NT2/D1 (cell line): ENCODE results near the gene NAALADL2.

ENCODE experiments used
- SUZ12 ChIP-seq: IDR thresholded peaks from 2 replicates; pipeline ENCODE4 v1.6.1; 2011; ENCODE audit not compliant: insufficient read length, insufficient read depth; ENCODE audit errors: extremely low read depth
- YY1 ChIP-seq: IDR thresholded peaks from 2 replicates; pipeline ENCODE4 v1.6.1; 2011; ENCODE audit not compliant: insufficient read length, insufficient read depth

DNA sequence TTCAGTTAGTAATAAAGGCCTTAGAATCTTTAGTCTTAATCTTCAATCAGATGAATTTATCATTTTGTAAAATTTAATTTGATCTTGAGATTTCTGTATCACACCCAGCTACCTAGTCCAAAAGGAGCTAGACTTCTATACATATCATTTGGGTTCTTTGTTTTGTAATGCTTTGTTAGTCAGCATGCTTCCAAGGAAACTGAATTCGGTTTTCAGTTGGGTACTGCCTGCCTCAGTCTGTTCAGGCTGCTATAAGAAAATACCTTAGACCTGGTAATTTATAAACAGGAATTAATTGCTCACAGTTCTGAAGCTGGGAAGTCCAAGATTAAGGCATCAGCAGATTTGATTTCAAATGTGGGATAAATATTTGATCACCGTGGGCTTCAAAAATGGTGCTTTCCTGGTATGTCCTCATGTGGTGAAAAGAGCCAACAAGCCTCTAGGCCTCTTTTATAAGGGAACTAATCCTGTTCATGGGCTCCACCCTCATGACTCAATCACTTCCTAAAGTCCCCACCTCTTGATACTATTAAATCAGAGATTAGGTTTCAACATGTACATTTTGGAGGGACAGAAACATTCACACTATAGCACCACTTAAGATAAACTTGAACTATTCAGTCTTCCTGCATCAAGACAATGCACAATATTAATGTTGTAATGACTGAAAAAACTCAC is 800.7 kb downstream of the NAALADL2 start:
- TF ChIP-seq YY1 (no peak), SUZ12 (no peak)
